GM21723 (cell line): Measurements from ENCODE around the gene ADGRV1.
"Not testable (repeated sequence)": the region's sequence is repeated elsewhere in the genome, so short reads cannot be mapped to it uniquely, and the experiment has no call there.

Experiments used
- ATAC-seq: cut with Tn5 transposase; IDR thresholded peaks from one replicate; pipeline ENCODE4 v1.9.1; 2021; ENCODE audit warnings: mild to moderate bottlenecking, moderate library complexity; ENCODE audit not compliant: unreplicated experiment

The ADGRV1 gene

GRCh38 chr5:90968319-90968718 is 409.7 kb downstream of the ADGRV1 start:
- no peak for ATAC-seq

DNA sequence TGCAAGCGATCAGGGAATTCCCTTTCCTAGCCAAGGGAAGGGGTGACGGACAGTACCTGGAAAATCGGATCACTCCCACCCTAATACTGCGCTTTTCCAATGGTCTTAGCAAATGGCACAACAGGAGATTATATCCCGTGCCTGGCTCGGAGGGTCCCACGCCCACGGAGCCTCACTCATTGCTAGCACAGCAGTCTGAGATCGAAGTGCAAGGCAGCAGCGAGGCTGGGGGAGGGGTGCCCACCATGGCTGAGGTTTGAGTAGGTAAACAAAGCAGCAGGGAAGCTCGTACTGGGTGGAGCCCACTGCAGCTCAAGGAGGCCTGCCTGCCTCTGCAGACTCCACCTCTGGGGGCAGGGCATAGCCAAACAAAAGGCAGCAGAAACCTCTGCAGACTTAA is 411.3 kb downstream of the ADGRV1 start:
- ATAC-seq: not testable (repeated sequence)

DNA sequence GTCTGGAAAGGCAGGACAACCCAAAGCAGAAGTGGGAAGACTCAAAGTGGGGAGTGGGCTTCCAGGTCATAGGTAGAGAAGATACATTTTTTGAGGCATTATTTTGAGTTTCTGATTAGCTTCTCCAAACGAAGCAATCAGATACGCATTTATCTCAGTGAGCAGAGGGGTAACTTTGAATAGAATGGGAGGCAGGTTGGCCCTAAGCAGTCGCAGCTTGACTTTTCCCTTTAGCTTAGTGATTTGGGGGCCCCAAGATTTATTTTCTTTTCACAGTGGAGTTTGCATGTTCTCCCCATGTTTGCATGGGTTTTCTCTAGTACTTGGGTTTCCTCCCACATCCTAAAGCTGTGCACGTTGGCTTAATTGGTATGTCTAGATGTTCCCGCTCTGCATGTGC is 422.6 kb downstream of the ADGRV1 start:
- ATAC-seq: no peak

DNA sequence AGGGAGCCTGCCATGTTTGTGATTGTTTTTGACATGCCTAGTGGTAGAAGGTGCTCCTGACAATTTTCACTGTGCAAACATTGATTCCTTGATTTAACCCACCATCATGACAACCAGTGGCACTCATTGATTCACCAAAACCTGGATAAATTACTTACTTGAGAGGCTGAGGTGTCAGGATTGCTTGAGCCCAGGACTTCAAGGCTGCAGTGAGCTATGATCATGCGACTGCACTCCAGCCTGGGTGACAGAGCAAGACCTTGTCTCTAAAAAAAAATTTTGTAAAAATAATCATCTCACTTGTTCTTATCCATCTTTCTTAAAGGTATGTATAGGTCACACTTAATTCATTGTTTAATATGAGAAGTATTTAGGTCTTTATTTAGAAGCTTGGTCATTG is 423.2 kb downstream of the ADGRV1 start:
- ATAC-seq: no peak

GRCh38 chr5:90982576-90982975 is 424.0 kb downstream of the ADGRV1 start:
- no peak for ATAC-seq

- no peak for ATAC-seq
Observed at GRCh38 chr5:90983148-90983547, 424.6 kb downstream of the ADGRV1 start.

DNA sequence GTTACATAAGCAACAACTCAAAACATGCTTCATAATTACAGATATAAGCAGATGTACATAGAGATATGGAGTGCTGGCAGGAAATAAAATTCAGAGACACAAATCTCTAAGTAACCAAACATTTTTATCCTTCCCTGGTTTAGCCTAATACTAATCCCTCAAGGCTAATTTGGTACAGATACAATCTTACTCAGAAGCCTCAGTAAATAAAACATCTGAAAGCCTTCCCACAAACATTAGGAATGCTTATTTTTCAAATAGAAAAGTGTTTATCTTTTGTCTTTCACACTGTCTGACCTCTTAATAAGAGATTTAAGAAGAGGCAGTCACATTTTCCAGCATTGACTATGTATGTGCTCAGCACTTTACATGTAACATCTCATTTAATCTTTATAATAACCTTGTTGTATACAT is 425.1 kb downstream of the ADGRV1 start:
- ATAC-seq: no peak

- ATAC-seq: no peak
Observed at GRCh38 chr5:90985341-90985740, 426.7 kb downstream of the ADGRV1 start.

GRCh38 chr5:90987726-90988125 is 429.1 kb downstream of the ADGRV1 start:
- no peak for ATAC-seq

DNA sequence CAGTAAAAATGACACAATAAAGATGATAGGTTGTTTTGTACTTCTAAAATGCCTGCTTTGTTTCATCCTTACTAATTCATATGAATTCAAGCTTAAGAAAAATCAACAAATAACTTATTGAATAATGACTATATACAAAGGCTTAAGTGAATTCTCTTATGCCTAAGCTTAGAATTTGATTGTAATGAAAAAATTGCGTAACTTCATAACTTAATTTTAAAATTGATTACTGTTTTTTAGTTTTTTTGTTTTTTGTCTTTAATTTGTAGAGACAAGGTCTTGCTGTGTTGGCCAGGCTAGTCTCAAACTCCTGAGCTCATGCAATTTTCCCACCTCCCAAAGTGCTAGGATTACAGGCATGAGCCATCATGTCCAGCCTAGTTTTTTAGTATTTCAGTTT is 432.6 kb downstream of the ADGRV1 start:
- no peak for ATAC-seq

GRCh38 chr5:90994796-90995195 is 436.2 kb downstream of the ADGRV1 start:
- ATAC-seq: no peak

DNA sequence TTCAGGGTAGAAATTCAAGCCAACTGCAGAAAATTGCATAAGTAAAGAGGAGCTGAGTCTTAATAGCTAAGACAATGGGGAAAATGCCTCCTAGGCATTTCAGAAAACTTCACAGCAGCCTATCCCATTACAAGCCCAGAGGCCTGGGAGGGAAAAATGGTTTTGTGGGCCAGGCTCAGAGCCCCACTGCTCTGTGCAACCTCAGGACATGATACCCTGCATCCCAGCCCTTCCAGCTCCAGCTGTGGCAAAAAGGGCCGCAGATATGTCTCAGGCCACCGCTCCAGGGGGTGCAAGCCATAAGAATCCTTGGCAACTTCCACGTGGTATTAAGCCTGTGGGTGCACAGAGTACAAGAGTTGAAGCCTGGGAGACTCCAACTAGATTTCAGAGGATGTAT is 437.5 kb downstream of the ADGRV1 start:
- ATAC-seq: no peak

DNA sequence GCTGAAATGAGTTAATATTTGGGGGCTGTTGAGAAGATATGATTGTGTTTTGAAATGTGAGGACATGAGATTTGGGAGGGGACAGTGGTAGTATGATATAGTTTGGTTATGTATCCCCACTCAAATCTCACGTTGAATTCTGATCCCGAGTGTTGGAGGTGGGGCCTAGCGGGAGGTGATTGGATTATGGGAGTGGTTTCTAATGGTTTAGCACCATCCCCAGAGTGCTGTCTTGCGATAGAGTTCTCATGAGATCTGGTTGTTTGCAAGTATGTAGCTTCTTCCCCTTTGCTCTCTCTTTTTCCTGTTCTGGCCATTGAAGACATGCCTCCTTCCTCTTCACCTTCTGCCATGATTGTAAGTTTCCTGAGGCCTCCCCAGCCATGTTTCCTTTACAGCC is 438.5 kb downstream of the ADGRV1 start:
- no peak for ATAC-seq

DNA sequence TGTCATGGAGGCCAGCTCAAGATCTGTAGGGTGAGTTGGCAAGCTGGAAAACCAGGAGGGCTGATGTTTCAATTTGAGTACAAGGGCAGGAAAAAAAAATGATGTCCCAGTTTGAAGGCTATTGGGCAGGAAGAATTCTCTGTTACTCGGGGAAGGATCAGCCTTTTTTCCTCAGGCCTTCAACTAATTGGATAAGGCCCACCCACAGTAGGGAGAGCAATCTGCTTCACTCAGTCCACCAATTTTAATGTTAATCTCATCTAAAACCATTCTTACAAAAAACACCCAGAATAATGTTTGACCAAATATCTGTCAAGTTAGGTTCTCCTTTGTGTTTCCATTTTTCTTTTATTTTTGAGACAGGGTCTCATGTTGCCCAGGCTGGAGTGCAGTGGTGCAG is 442.1 kb downstream of the ADGRV1 start:
- no peak for ATAC-seq

DNA sequence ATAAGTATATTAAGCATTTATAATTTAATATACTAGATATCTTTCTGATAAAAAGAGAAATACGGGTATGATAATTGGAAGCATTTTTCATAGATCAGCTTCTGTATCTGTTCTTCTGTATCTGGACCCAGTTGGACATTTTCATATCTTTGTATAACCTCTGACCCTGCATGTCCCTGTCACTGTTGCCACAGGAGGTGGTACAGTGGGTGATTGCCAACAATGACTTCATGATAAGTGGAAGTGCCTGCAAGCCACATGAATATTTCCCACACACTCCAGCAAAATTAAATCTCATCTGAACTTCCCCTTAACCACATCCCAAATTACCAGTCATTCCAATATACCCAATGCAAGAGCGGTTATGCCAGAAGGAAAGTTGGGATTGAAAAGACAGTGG is 448.1 kb downstream of the ADGRV1 start:
- ATAC-seq: no peak

GRCh38 chr5:91007251-91007650 is 448.7 kb downstream of the ADGRV1 start:
- ATAC-seq: no peak

DNA sequence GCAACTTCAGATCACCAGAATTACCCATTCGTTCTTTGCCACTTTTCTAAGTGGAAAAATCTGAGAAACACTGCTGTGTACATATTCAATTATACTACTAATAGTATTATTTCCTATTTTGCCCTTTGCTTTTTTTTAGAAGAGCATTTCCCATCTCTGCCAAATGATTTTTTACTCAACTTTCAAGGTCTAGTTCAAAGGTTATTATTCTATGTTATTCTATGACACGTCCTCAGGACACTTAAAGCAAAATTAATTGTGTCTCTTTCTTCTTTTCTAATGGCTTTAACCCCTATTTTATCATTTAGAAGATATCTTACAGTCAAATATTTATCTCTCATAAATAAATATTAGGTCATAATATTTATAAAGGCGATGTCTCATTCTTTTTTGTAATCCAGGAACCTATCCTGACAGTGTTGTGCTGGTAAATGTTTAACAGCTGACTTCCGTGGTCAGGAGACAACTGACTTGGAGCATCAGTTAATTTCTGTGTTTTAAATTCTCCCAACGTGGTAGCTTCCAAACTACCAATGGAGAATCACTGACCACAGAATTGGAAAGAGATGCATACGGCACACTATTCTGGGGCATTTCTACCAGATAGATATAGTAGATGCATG is 449.3 kb downstream of the ADGRV1 start:
- no peak for ATAC-seq

DNA sequence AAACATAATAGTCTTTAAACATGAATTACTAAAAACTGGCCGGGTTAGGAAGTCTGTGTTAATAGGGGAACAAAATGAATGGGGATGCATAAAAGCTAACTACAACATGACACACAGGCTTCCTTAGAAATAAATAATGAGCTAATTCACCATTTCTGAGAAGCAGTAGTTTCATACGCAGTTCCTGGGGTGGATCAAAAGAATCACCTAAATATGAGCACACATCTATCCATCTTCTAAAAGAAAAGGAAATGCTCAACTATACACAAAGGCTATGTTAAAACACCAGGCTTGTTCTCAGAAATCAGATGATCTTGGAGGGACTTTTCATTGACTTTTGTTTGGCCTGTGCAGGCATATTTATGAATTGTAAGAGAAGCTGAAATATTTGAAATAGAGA is 451.5 kb downstream of the ADGRV1 start:
- no peak for ATAC-seq

DNA sequence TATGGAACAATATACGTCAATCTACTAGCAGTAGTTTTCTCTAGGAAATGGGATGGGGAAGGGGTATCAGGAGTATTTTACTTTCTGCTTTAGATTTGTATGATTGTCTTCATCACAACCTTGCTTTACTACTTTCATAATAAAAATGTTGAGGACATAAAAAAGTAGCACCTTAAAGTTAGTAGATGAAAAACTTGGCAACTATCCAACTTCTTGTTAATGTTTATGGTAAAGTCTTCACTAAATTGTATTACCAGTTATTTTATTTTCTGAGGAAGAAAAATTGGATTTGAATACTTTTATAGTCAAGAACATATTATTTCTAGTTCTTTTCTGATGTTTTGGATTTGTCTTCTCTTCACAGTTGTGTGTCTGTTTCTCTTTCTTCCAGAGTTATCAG is 452.4 kb downstream of the ADGRV1 start:
- ATAC-seq: no peak

- ATAC-seq: not testable (repeated sequence)
Observed at GRCh38 chr5:91012867-91013266, 454.3 kb downstream of the ADGRV1 start.

- ATAC-seq: no peak
Observed at GRCh38 chr5:91016322-91016721, 457.7 kb downstream of the ADGRV1 start.

- no peak for ATAC-seq
Observed at GRCh38 chr5:91016954-91017700, 458.5 kb downstream of the ADGRV1 start.

GRCh38 chr5:91018200-91018599 is 459.6 kb downstream of the ADGRV1 start:
- ATAC-seq: no peak
